Cardiac muscle cell (in vitro differentiated cells and primary cell): ENCODE results near the gene TUBGCP5. TPM values are rescaled to one million over a fixed set of nuclear protein-coding genes. Genes with fewer than 3 reads are reported as not detected.
A peak's percentile ranks its signal among the peaks of the same experiment; 100 is the strongest.
"Not testable (repeated sequence)": the region's sequence is repeated elsewhere in the genome, so short reads cannot be mapped to it uniquely, and the experiment has no call there.

Experiments
- DNase-seq, 2 donors: peaks; one replicate each; pipeline versions ENCODE4 v3.0.0 to v3.0.0-alpha.2; 2010 to 2017; ENCODE audit warnings: low read depth in 1 of 2, low spot score in 1 of 2
- H3K27ac ChIP-seq: fragments of 200-600 bp; sonication (generic); 2 replicates; pipeline ENCODE4 v1.5.1; 2016
- H3K27me3 ChIP-seq: fragments of 200-600 bp; sonication (generic); 2 replicates; pipeline ENCODE4 v1.6.0; 2016; ENCODE audit warnings: control low read depth
- H3K36me3 ChIP-seq: fragments of 200-600 bp; sonication (generic); 2 replicates; pipeline ENCODE4 v1.5.1; 2016; ENCODE audit warnings: control low read depth
- H3K4me1 ChIP-seq: fragments of 200-600 bp; sonication (generic); 2 replicates; pipeline ENCODE4 v1.8.1; 2017; ENCODE audit warnings: low read depth, mild to moderate bottlenecking, mixed run types
- H3K4me3 ChIP-seq: fragments of 200-600 bp; sonication (generic); 2 replicates; pipeline ENCODE4 v1.5.1; 2016; ENCODE audit warnings: mild to moderate bottlenecking
- H3K9me3 ChIP-seq: fragments of 200-600 bp; sonication (generic); 2 replicates; pipeline ENCODE4 v1.5.1; 2017; ENCODE audit warnings: low read depth, mild to moderate bottlenecking, control low read depth
- polyA plus RNA-seq: library from polyadenylated mRNA; unstranded; fragments of >200 nt; fragmentation: Nextera tagmentation; extraction: Ambion mirVana; gene quantifications from 2 replicates; pipeline ENCODE4 v1.2.1, GENCODE V29; 2016
- total RNA-seq: library from RNA; depleted of rRNA; stranded (reverse); fragments of >200 nt; gene quantifications from 2 replicates; pipeline ENCODE4 v1.2.3, GENCODE V29; 2016
- TF ChIP-seq, protein P1 (sequence below): IDR thresholded peaks from 2 replicates; pipeline ENCODE4 v1.5.1; 2012; ENCODE audit warnings: low read depth, mild to moderate bottlenecking, low read length

The TUBGCP5 gene
- total and polyA plus RNA-seq, 2 experiments from 2014 or later = 13.2 to 19.1 TPM

DNA sequence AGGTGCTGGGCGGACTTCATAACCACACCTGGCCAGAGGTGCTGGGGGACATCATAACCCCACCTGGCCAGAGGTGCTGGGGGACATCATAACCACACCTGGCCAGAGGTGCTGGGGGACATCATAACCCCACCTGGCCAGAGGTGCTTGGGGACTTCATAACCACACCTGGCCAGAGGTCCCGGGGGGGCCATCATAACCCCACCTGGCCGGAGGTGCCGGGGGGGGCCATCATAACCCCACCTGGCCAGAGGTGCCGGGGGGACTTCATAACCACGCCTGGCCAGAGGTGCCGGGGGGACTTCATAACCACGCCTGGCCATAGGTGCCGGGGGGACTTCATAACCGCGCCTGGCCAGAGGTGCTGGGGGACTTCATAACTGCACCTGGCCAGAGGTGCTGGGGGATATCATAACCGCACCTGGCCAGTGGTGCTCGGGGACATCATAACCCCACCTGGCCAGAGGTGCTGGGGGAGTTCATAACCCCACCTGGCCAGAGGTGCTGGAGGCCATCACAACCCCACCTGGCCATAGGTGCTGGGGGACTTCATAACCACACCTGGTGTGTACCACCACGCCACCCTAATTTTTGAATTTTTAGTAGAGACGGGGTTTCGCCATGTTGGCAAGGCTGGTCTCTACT lies 10.7 kb upstream of the TUBGCP5 start:
- no peak for DNase-seq
- Histone ChIP-seq H3K27me3 (no peaks in the 10 kb centered on the region), H3K4me3 (no peak overlapping the region)

GRCh38 chr15:23048572-23049282 lies 9.4 kb upstream of the TUBGCP5 start:
- not testable (repeated sequence) for DNase-seq, H3K27me3 ChIP-seq, H3K4me1 ChIP-seq, H3K4me3 ChIP-seq, H3K9me3 ChIP-seq, H3K27ac ChIP-seq, H3K36me3 ChIP-seq

More for the DNA sequence above, 10.7 kb upstream of the TUBGCP5 start:
- Histone ChIP-seq H3K36me3 (no peaks in the 10 kb centered on the region), H3K27ac (no peak overlapping the region), H3K9me3 (no peaks in the 10 kb centered on the region), H3K4me1 (no peaks in the 10 kb centered on the region)
- TF ChIP-seq, protein P1, sequence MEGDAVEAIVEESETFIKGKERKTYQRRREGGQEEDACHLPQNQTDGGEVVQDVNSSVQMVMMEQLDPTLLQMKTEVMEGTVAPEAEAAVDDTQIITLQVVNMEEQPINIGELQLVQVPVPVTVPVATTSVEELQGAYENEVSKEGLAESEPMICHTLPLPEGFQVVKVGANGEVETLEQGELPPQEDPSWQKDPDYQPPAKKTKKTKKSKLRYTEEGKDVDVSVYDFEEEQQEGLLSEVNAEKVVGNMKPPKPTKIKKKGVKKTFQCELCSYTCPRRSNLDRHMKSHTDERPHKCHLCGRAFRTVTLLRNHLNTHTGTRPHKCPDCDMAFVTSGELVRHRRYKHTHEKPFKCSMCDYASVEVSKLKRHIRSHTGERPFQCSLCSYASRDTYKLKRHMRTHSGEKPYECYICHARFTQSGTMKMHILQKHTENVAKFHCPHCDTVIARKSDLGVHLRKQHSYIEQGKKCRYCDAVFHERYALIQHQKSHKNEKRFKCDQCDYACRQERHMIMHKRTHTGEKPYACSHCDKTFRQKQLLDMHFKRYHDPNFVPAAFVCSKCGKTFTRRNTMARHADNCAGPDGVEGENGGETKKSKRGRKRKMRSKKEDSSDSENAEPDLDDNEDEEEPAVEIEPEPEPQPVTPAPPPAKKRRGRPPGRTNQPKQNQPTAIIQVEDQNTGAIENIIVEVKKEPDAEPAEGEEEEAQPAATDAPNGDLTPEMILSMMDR = no peak

- not testable (repeated sequence) for H3K9me3 ChIP-seq, H3K4me1 ChIP-seq, DNase-seq, H3K27ac ChIP-seq, H3K36me3 ChIP-seq, H3K4me3 ChIP-seq, H3K27me3 ChIP-seq
Measured at GRCh38 chr15:23043987-23044386, 4.6 kb upstream of the TUBGCP5 start.

DNA sequence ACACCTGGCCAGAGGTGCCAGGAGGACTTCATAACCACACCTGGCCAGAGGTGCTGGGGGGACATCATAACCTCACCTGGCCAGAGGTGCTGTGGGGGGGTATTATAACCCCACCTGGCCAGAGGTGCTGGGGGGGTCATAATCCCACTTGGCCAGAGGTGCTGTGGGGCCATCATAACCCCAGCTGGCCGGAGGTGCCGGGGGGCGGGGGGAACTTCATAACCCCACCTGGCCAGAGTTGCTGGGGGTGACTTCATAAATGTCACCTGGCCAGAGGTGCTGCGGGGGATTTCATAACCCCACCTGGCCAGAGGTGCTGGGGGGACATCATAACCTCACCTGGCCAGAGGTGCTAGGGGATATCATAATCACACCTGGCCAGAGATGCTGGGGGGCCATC lies 4.2 kb upstream of the TUBGCP5 start:
- H3K27ac ChIP-seq, H3K4me3 ChIP-seq, DNase-seq, H3K4me1 ChIP-seq, H3K9me3 ChIP-seq, H3K36me3 ChIP-seq, H3K27me3 ChIP-seq: not testable (repeated sequence)

DNA sequence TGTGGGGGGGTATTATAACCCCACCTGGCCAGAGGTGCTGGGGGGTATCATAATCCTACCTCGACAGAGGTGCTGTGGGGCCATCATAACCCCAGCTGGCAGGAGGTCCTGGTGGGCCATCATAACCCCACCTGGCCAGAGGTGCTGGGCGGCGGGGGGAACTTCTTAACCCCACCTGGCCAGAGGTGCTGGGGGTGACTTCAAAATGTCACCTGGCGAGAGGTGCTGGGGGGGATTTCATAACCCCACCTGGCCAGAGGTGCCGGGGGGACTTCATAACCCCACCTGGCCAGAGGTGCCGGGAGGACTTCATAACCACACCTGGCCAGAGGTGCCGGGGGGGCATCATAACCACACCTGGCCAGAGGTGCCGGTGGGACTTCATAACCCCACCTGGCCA lies 2.4 kb upstream of the TUBGCP5 start:
- not testable (repeated sequence) for H3K36me3 ChIP-seq, H3K4me1 ChIP-seq, H3K4me3 ChIP-seq, H3K27ac ChIP-seq, DNase-seq, H3K9me3 ChIP-seq, H3K27me3 ChIP-seq

DNA sequence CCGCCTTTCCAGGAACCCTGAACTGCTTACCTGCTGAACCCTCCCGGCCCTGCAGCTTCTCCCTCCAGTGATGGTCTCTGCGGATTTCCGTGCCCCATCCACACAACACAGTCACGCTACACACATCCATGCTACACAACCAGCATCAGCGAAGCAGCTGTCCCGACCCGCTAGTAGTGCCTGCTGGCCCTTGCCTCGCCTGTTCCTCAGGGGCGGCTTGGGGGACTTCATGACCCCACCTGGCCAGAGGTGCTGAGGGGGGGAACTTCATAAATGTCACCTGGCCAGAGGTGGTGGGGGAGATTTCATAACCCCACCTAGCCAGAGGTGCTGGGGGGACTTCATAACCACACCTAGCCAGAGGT lies 530 bp upstream of the TUBGCP5 start:
- H3K4me3 ChIP-seq = peak overlapping the region; percentile 91
- no peaks in the 10 kb centered on the region for H3K9me3 ChIP-seq
- H3K27ac ChIP-seq = peak overlapping the region; percentile 94
- DNase-seq = no peak
- TF ChIP-seq, protein P1 = no peak
- H3K27me3 ChIP-seq = no peaks in the 10 kb centered on the region
- no peaks in the 10 kb centered on the region for H3K36me3 ChIP-seq
- peaks cover 6% of the 10 kb centered on the region for H3K4me1 ChIP-seq

DNA sequence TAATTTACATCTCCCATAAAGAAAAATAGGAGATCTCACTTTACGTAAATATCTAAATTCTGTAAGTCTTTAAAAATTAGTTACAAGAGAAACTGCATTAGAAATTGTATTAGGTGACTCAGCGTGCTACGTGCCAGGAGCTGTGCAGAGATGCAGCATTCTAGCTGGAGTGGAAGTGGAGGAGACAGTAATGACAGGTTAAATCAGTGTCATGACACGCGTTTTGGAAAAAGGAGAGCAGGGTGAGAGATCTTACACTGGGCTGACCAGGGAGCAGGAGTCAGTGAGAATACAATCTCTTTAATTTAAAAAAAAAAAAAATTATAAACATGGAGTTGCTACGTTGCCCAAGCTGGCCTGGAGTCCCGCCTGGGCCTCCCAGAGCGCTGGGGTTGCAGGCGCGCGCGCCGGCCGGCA lies 635 bp downstream of the TUBGCP5 start:
- no peak for DNase-seq

More for the DNA sequence above, 635 bp downstream of the TUBGCP5 start:
- H3K36me3 ChIP-seq = peaks cover 3% of the 10 kb centered on the region
- TF ChIP-seq, protein P1 = no peak
- peak overlapping the region; percentile 94 for H3K27ac ChIP-seq
- peak overlapping the region; percentile 91 for H3K4me3 ChIP-seq
- peaks cover 6% of the 10 kb centered on the region for H3K4me1 ChIP-seq
- no peaks in the 10 kb centered on the region for H3K27me3 ChIP-seq
- H3K9me3 ChIP-seq = no peaks in the 10 kb centered on the region
